EH (cell line): ENCODE data around the gene UBE2Q1.

Experiments used
- DNase-seq: peaks from one replicate; pipeline ENCODE4 v3.0.0-alpha.2; 2015; ENCODE audit warnings: low read depth

UBE2Q1 gene

DNA sequence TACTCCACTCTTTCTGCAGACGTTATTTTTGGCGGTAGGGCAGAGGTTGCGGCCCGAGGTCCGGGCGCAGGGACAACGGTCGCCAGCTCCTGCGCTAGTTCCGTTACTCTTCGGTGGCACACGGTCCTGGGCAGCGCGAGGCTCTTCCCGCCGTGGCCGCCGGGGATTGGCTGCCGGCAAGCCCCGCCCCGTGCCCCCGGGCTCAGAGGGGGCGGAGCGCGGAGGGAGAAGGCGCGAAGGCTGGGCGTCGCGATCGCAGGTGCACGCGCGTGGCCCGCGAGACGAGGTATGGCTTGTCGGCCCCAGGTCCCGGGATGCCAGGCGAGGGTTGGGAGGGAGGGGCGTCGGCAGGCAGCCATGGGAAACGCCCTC, 55.7 kb downstream of the UBE2Q1 start:
- DNase-seq: no peak

DNA sequence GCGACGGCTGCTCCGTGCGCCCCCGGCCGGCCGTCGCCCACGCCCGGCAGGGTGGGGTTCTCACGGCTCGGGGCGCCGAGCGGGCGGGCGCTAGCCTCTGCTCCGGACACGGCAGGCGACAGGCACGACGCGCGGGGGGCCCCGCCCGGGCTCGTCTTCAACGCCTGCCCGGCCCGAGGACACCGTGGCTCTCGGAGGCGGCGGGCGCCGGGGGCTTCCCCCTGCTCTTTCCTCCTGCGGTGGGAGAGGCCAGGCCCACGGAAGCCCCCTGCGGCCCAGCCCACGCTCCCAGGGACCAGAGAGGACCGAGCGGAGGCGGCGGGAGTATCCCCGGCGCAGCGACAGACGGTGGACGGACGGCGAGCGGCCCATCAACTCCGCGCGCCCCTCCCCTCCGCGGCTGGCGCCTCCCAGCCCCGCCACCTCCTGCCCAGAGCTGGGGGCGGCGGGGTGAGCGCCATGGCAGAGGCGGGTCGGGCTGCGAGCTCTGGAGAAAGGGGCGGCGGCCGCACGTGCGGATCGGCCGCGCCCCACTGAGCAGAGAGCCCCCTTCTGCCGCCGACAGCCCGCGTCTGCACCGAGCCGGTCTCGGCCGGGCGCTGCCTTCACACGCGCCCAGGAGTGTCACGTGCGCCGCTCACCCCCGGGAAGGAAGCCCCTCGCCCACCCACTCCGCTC, 56.3 kb downstream of the UBE2Q1 start, which contains the start of the genes SHE and TDRD10:
Gene SHE, minus strand, starts transcription at position 347 of the 678 bp plus-strand sequence. CDS start 386 bp downstream, outside the sequence.
Gene TDRD10, plus strand, starts transcription at position 154 of the 678 bp plus-strand sequence. CDS start 4,685 bp downstream, outside the sequence.
- DNase-seq: no peak

DNA sequence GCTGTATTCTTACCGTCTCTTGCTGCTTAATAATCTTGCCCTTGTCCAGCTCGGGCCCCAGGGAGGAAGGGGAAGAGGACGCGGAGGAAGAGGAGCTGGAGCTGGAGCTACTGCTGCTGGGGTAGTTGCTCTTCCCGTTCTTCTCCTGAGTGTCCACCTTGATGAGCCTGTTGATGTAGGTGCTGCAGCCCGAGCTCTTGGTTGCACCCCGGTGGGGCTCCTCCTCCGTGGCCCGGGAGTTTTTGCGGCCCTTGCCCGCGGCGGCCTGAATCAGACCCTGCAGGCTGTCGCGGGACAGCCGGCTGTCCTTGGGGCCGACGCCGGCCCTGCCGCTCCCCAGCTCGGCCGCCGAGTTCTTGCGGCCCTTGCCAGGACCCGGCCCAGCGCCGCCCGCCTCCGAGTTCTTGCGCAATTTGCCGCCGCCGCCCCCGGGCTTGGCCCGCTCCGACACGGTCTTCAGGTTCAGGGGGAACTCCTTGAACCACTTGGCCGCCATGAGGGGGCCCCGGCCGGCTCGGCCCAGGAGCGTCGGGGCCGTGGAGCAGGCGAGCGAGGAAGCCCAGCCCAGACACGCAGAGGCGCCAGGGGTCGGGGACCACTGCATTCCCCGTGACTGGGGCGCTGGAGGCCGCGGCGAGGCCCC, 56.9 kb downstream of the UBE2Q1 start:
- DNase-seq: no peak

DNA sequence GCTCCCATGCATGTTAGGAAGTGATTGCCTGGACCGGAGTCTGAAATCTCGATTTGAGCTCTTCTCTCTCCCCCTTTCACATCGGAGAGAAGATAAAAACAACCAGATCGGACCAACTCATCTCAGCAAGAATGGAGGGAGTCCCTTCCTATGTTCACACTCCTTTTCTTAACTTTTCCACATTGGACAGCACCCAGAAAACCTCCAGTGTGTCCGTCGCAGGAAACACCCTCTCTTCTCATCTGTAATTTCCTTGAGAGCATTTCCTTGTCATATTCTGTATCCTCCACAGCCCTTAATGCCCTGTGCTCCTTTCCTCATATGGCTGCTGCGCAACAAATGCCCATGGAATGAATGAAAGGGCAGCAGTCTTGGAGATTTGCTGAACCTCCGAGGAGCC, 57.9 kb downstream of the UBE2Q1 start:
- DNase-seq: no peak

DNA sequence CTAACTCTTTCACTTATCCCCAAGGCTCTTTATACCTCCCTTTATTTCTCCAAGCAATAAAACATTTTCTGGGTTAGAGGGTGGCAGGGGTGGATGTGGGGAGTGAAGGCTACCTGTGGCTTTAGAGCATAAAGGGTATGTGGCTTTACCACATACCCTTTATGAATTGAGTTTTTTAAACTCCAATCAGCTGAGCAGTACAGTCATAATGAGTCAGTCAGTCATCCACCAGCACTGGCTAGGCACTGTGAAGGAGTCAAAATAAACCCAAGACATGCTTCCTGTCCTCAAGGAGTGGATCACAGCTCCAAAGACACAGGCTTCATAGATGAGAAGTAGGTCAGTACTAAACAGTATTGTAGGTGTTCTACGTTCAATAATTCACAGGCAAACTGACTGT, 59.0 kb downstream of the UBE2Q1 start:
- DNase-seq: no peak
